ENCODE measurements around the gene RHOJ. TPM values are rescaled to one million over a fixed set of nuclear protein-coding genes. Genes with fewer than 3 reads are reported as not detected.

Gene RHOJ
- total and polyA plus RNA-seq, 10 of the 15 experiments (the other 5 are each of a cell fraction or from before 2014, with no cell fraction given) = not detected

DNA sequence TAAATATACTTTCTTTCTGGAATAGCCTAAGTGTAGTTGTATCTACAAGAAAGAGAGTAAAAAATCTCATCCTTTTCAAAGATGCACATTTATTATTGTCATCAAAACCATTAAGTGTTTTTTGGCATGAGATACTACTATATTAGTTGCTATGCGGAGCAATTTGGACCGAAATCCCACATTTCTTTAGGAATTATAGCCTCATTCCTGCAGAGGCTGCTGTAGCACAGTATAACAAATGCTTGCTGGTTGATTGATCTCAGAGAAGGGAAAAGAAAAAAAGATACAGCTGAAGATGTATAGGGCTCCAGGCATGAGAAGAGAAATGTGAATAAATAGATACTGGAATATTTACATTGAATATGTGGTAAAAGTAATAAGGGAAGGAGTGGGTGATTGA lies 36.0 kb downstream of the RHOJ start (continued):
- TF ChIP-seq, protein P1, sequence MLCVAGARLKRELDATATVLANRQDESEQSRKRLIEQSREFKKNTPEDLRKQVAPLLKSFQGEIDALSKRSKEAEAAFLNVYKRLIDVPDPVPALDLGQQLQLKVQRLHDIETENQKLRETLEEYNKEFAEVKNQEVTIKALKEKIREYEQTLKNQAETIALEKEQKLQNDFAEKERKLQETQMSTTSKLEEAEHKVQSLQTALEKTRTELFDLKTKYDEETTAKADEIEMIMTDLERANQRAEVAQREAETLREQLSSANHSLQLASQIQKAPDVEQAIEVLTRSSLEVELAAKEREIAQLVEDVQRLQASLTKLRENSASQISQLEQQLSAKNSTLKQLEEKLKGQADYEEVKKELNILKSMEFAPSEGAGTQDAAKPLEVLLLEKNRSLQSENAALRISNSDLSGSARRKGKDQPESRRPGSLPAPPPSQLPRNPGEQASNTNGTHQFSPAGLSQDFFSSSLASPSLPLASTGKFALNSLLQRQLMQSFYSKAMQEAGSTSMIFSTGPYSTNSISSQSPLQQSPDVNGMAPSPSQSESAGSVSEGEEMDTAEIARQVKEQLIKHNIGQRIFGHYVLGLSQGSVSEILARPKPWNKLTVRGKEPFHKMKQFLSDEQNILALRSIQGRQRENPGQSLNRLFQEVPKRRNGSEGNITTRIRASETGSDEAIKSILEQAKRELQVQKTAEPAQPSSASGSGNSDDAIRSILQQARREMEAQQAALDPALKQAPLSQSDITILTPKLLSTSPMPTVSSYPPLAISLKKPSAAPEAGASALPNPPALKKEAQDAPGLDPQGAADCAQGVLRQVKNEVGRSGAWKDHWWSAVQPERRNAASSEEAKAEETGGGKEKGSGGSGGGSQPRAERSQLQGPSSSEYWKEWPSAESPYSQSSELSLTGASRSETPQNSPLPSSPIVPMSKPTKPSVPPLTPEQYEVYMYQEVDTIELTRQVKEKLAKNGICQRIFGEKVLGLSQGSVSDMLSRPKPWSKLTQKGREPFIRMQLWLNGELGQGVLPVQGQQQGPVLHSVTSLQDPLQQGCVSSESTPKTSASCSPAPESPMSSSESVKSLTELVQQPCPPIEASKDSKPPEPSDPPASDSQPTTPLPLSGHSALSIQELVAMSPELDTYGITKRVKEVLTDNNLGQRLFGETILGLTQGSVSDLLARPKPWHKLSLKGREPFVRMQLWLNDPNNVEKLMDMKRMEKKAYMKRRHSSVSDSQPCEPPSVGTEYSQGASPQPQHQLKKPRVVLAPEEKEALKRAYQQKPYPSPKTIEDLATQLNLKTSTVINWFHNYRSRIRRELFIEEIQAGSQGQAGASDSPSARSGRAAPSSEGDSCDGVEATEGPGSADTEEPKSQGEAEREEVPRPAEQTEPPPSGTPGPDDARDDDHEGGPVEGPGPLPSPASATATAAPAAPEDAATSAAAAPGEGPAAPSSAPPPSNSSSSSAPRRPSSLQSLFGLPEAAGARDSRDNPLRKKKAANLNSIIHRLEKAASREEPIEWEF (IDR thresholded peaks at IDR 0.05; ENCODE audit: insufficient replicate concordance, low read depth, low read length) = no peak

DNA sequence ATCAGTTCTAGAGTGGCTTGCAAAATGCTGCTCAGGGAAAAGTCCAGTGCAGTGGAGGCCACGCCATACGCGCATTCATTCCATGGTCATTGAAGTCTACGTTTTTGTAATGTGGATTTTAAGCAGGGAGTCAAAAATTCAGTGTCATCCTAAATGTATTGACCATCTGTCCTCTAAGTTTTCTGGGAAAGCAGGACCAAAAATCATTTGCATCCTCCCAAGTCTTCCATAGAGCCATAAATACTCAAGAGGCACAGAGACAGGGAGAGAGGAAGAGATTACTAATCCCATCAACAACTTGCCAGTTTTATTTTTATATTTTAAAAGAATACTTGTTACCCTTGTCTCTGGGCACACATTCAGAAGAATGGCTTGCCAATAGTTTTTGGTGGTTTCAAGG lies 36.9 kb downstream of the RHOJ start:
- H3K9ac ChIP-seq (ENCODE audit: control insufficient read depth, insufficient read depth, low read length) = no peak overlapping the region
- TF ChIP-seq, protein P2, sequence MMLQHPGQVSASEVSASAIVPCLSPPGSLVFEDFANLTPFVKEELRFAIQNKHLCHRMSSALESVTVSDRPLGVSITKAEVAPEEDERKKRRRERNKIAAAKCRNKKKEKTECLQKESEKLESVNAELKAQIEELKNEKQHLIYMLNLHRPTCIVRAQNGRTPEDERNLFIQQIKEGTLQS (IDR thresholded peaks at IDR 0.05; ENCODE audit: borderline replicate concordance, extremely low read depth, low read depth, low read length) = no peak
- TF ChIP-seq SIX5 (IDR thresholded peaks at IDR 0.05; ENCODE audit: low read depth, low read length, severe bottlenecking) (no peak), MYB (IDR thresholded peaks at IDR 0.05; ENCODE audit: borderline replicate concordance, low read depth, low read length) (no peak), ZNF24 (IDR thresholded peaks at IDR 0.05) (no peak), DPF2 (IDR thresholded peaks at IDR 0.05) (no peak), NBN (IDR thresholded peaks at IDR 0.05) (no peak), ATF7 (IDR thresholded peaks at IDR 0.05; ENCODE audit: low read depth) (no peak), CREB1 (IDR thresholded peaks at IDR 0.05; ENCODE audit: low read depth) (no peak), TARDBP (IDR thresholded peaks at IDR 0.05; ENCODE audit: borderline replicate concordance) (no peak)
- TF ChIP-seq, protein P3, sequence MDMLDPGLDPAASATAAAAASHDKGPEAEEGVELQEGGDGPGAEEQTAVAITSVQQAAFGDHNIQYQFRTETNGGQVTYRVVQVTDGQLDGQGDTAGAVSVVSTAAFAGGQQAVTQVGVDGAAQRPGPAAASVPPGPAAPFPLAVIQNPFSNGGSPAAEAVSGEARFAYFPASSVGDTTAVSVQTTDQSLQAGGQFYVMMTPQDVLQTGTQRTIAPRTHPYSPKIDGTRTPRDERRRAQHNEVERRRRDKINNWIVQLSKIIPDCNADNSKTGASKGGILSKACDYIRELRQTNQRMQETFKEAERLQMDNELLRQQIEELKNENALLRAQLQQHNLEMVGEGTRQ (IDR thresholded peaks at IDR 0.05; ENCODE audit: borderline replicate concordance, low read depth, low read length) = no peak
- TF ChIP-seq, protein P4, sequence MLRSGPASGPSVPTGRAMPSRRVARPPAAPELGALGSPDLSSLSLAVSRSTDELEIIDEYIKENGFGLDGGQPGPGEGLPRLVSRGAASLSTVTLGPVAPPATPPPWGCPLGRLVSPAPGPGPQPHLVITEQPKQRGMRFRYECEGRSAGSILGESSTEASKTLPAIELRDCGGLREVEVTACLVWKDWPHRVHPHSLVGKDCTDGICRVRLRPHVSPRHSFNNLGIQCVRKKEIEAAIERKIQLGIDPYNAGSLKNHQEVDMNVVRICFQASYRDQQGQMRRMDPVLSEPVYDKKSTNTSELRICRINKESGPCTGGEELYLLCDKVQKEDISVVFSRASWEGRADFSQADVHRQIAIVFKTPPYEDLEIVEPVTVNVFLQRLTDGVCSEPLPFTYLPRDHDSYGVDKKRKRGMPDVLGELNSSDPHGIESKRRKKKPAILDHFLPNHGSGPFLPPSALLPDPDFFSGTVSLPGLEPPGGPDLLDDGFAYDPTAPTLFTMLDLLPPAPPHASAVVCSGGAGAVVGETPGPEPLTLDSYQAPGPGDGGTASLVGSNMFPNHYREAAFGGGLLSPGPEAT (IDR thresholded peaks at IDR 0.05; ENCODE audit: low read depth) = no peak
- TF ChIP-seq, protein P5, sequence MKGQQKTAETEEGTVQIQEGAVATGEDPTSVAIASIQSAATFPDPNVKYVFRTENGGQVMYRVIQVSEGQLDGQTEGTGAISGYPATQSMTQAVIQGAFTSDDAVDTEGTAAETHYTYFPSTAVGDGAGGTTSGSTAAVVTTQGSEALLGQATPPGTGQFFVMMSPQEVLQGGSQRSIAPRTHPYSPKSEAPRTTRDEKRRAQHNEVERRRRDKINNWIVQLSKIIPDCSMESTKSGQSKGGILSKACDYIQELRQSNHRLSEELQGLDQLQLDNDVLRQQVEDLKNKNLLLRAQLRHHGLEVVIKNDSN (IDR thresholded peaks at IDR 0.05; ENCODE audit: borderline replicate concordance, extremely low read length, insufficient read depth, low read depth, low read length) = no peak

More for the DNA sequence above, 36.9 kb downstream of the RHOJ start:
- Histone ChIP-seq H3K9me3 (replicated peaks; ENCODE audit: control insufficient read depth, insufficient read depth, low read length) (no peaks in the 10 kb centered on the region), H3K4me1 (ENCODE audit: control insufficient read depth, insufficient read depth, low read length) (no peaks in the 10 kb centered on the region), H3K27ac (ENCODE audit: control insufficient read depth, insufficient read depth) (no peak overlapping the region), H3K36me3 (ENCODE audit: control insufficient read depth in 2 of 2, insufficient read depth in 2 of 2, low read length in 1 of 2) (no peaks in the 10 kb centered on the region), H3K27me3 (replicated peaks in 1 of 2; ENCODE audit: control insufficient read depth in 2 of 2, insufficient read depth in 2 of 2, low read length in 1 of 2) (no peaks in the 10 kb centered on the region), H3K4me2 (ENCODE audit: control insufficient read depth, insufficient read depth) (no peak overlapping the region), H4K20me1 (ENCODE audit: control insufficient read depth, insufficient read depth) (no peaks in the 10 kb centered on the region), H2AFZ (ENCODE audit: control insufficient read depth, low read depth, low read length) (no peak overlapping the region), H3K4me3 (no peak overlapping the region), H3K79me2 (ENCODE audit: control insufficient read depth, insufficient read depth, low read length) (no peaks in the 10 kb centered on the region)
- in situ Hi-C loops (cut with MboI) (no loop called here), intact Hi-C loops (cut with micrococcal nuclease; ENCODE audit: unreplicated experiment) (no loop called here)
- SMC1A ChIA-PET (ENCODE audit: uncharacterized antibody, unreplicated experiment) = no interaction called here
- ATAC-seq (no peak), DNase-seq (ENCODE audit: low read depth, low spot score) (no peak), FAIRE-seq (no peak)
- RAD21 ChIA-PET (ENCODE audit: unreplicated experiment) = interaction anchor here (0.5 kb wide), 1 partner anchor 382 kb away, joined by 3 read pairs; no protein-coding TSS in a partner anchor
- CTCF ChIA-PET = no interaction called here
- WGBS (ENCODE audit: insufficient coverage, insufficient replicate concordance, low lambda C conversion rate, missing lambda C conversion rate) = 74% methylated on average over 4 of the region's 4 CpGs
- BruUV-seq (replicated peaks) = no TSS peak
- POLR2A ChIA-PET = no interaction called here
